GM18520 (cell line): Measurements from ENCODE around the gene ADAM10.

Experiments used
- ATAC-seq: cut with Tn5 transposase; IDR thresholded peaks from one replicate; pipeline ENCODE4 v1.9.1; 2021; ENCODE audit not compliant: unreplicated experiment

Gene ADAM10

GRCh38 chr15:58760385-58761009, 11.0 kb upstream of the ADAM10 start:
- no peak for ATAC-seq

GRCh38 chr15:58758141-58758540, 8.6 kb upstream of the ADAM10 start:
- ATAC-seq, result no peak

- no peak for ATAC-seq
These were observed 6.4 kb upstream of the ADAM10 start for GRCh38 chr15:58755956-58756355.

GRCh38 chr15:58755350-58755749, 5.8 kb upstream of the ADAM10 start:
- ATAC-seq, result no peak

GRCh38 chr15:58752716-58753115, 3.2 kb upstream of the ADAM10 start:
- ATAC-seq, result no peak

GRCh38 chr15:58748852-58749531, 515 bp downstream of the ADAM10 start:
- ATAC-seq, result peak; percentile 16

- no peak for ATAC-seq
These were observed 1.3 kb downstream of the ADAM10 start for GRCh38 chr15:58748040-58748851.

- ATAC-seq, result no peak
These were observed 3.3 kb downstream of the ADAM10 start for GRCh38 chr15:58746174-58746573.

- ATAC-seq, result no peak
These were observed 6.5 kb downstream of the ADAM10 start for GRCh38 chr15:58742819-58743502.

GRCh38 chr15:58742022-58742813, 7.3 kb downstream of the ADAM10 start:
- ATAC-seq, result no peak

- ATAC-seq, result no peak
These were observed 8.5 kb downstream of the ADAM10 start for GRCh38 chr15:58741032-58741431.

GRCh38 chr15:58740436-58740835, 9.1 kb downstream of the ADAM10 start:
- no peak for ATAC-seq

GRCh38 chr15:58738046-58738707, 11.3 kb downstream of the ADAM10 start:
- no peak for ATAC-seq

- no peak for ATAC-seq
These were observed 12.2 kb downstream of the ADAM10 start for GRCh38 chr15:58737298-58737697.

- ATAC-seq, result no peak
These were observed 13.4 kb downstream of the ADAM10 start for GRCh38 chr15:58736018-58736643.

- ATAC-seq, result no peak
These were observed 14.6 kb downstream of the ADAM10 start for GRCh38 chr15:58734859-58735258.

- ATAC-seq, result no peak
These were observed 16.7 kb downstream of the ADAM10 start for GRCh38 chr15:58732625-58733363.

GRCh38 chr15:58731756-58732535, 17.6 kb downstream of the ADAM10 start:
- no peak for ATAC-seq
